ENCODE data around the gene STARD3. TPM values are rescaled to one million over a fixed set of nuclear protein-coding genes. Genes with fewer than 3 reads are reported as not detected.

STARD3 gene
- total RNA-seq, 1 donor: 47.1 TPM

DNA sequence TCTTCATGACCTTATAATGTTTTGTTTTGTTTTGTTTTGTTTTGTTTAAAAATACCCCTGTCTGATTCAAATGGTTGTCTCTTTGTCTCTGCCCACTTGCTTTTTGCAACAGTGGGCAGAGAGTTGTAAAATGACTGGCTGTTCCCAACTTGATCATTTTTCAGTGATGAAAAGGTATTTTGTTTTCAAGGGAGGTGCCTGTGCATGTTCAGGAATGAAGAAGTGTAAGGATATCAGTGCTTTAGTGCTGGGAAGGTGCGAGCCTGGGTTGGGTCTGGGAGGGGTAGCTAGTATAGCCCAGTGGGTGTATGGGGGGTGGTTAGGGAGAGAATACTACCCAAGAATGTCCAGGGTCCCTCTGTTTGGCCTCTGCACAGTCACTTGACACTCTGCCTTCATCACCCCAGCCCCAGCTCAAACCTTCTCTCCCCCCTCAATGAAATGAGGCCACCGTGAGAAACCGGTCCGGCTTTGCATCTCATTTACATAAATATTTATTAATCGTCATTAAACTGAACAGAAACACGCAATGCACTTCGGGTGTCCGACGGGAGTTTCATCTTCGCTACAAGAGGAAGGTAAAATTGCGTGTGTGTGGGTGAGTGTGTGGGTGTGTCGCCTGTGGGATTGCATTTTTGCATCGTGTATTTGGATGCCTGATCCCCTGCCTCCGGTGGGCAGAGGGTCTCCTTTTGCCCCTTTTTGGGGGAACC is 33.5 kb upstream of the STARD3 start:
- no peak for DNase-seq (ENCODE audit: low read depth in 2 of 3, low spot score in 2 of 3)

- DNase-seq (ENCODE audit: low read depth in 2 of 3, low spot score in 2 of 3): no peak
Measured at GRCh38 chr17:39604911-39605491, 31.9 kb upstream of the STARD3 start.

DNA sequence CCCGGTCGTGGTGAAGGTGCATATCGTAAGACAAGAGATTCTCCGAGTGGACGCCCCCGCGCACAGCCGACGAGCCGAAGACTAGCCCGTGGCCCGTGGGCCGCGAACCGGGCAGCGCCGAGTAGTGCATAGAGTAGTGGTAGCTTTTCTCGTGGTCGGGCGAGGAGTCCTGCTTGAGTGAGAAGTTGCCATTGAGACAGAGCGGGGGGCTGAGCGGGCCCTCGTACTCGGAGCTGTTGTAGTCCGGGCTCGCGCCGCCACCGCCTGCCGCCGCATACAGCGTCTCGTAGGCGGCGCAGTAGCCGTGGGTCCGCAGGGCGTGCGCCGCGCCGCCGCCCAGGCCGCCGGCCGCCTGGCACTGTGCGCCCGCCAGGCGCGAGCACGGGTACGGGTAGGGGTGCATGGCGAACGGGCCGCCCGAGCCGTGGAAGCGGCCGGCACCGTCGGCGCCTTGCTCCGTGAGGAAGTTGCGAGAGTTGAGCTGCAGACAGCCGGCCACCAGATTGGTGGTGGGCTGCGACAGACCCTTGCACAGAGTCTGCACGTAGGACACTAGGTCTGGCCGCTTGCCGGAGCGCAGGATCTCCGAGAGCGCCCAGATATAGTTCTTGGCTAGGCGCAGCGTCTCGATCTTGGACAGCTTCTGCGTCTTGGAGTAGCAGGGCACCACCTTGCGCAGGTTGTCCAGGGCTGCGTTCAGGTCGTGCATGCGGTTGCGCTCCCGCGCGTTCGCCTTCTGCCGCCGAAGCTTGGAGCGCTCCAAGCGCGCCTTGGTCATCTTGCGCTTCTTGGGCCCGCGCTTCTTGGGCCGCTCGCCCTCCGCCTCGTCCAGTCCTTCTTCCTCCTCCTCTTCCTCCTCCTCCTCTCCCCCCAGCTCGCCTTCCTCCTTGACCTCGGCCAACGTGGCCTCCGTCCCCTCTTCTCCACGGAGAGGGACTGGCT is 31.2 kb upstream of the STARD3 start:
- no peak for DNase-seq (ENCODE audit: low read depth in 2 of 3, low spot score in 2 of 3)

DNA sequence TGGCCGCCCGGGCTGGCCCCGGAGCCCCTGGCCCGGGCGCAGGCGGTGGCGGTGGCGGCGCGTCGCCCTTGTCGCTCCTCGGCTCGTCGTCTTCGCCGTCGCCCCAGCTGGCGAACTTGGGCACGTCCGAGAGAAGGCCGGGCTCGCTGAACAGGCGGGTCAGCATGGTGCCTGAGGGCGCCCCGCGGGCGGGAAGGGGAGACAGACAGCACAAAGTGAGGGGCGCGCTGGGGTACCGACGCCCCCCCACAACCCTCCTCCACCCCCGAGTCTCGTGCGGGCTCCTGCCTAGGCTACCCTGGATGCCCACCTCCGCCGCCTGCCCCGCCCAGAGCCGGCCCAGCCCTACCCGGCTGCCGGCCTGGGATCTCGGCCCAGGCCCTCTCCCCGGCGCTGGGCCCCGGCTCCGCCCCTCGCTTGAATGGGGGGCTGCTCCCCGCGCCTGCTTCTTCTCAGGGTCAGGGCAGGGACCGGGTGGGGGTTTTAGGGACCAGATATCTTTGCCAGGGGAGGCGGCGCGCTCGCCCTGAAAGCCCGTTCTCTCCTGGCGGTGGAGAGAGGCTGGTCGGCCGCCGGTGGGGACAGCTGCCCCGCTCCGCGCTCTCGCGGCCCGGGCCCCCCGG is 30.4 kb upstream of the STARD3 start:
- no peak for DNase-seq (ENCODE audit: low read depth in 2 of 3, low spot score in 2 of 3)

GRCh38 chr17:39607057-39607850 is 29.7 kb upstream of the STARD3 start:
- DNase-seq (ENCODE audit: low read depth in 2 of 3, low spot score in 2 of 3): no peak

DNA sequence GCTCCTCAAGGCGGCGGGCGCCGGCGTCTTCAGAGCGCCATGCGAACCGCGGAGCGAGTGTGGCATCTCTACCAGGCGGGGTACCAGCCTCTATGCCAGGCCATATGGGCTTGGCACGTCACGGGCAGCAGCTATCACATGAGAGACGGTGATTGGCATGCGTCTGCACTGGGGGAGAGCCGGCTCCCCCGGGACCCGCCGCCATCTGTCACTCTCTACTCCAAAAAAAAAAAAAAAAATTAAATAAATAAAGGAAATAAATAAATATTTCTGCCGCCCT is 29.2 kb upstream of the STARD3 start, which contains the start of gene NEUROD2:
TSS of gene NEUROD2 (minus strand) at position 70 of the 280 bp plus-strand sequence. CDS start 1,321 bp downstream, outside the sequence.
- DNase-seq (ENCODE audit: low read depth in 2 of 3, low spot score in 2 of 3): no peak

DNA sequence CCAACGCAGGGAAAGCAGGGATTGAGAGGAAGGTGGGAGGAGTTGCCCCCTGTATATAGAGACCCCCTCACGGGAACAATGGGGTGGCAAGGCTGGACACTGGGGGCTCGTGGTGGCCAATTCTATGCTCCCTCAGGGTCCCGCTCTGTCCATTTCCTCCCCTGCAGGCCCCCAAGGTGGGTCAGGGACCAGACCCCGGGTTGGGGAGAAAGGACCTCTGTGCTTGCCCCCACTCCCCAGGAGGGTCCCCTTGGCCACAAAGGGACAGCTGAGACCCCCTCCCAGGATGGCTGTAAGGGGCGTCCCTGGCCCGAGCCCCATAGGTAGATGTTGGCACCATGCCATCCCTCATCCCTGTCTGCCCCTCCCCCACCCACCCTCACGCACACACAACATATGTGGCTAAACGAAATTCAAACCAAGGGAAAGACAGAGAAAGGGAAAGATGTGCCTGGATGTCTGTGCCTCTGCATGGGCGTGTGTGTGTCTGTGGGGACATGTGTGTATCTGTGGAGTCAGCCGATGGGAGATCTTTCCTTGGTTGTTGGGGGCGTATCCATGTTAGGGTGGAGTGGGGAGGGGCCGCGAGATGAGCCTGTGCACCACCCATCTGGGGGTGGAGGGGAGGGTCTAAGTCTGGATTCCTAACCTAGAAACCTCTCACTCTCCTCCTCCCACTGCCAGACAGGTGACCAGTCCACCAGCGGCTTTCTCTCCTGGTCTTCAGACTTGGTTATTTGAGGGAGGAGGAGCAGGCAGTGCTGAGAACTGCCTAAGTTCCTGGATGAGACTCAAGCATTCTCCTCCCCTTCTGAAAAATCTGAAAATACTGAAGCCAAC is 28.6 kb upstream of the STARD3 start:
- DNase-seq (ENCODE audit: low read depth in 2 of 3, low spot score in 2 of 3): no peak

DNA sequence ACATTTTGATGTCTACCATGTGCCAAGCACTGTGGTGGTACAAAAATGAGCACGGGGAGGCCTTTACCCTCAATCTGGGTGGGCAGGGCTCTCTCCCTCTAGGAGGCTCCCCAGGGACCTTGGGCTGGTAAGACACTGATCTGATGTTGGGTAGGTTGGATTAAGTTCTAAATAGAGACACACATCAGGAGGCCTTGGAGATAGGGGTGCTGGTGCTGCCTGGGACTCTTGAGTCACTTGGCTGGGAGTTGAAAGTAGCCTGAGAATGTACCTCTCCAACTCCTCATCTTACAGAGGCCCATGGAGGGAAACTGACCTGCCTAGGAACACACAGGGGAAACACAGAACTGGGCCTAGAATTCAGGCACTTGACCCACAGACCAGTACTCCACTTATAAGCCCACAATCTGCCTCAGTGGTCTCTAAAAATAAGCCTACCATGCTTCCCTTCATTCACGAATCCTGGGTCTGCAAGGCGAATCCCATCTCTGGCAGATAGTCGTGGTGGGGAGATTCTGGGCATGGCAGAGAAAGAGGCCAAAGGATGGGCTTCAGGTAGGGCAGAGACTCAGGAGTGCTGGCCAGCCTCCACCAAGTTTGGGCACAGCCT is 27.4 kb upstream of the STARD3 start:
- DNase-seq (ENCODE audit: low read depth in 2 of 3, low spot score in 2 of 3): no peak

DNA sequence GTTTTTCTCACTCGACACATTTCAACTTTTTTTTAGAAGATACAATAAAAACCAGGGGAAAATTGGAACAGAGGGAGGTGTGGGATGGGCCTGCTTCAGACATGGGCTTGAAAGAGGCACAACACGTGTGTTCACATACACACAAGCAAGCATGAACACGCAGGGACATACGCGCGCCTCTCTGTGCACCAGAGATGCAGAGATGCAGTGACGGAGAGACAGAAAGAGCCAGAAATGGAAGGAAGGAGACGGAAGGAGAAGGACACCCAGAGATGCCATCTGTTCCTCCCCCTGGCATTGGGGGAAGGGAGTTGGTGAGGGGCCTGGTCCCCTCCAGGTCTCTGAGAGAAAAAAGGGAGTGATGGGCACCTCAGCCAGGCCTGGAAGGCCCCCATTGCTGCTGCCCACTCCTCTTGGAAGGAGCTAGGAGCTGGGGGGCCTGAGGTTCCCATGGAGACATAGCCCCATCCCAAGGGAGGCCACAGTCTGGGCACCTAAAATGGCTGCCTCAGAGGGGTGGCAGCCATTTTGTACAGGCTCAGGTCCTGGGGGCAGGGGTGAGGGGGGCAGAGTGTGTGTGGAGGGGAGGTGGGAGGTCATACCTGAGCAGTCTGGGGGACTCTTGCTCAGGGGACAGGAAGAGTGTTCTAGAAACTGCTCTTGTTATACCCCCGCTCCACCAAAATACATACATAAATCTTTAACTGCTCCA is 25.4 kb upstream of the STARD3 start:
- DNase-seq (ENCODE audit: low read depth in 2 of 3, low spot score in 2 of 3): no peak

DNA sequence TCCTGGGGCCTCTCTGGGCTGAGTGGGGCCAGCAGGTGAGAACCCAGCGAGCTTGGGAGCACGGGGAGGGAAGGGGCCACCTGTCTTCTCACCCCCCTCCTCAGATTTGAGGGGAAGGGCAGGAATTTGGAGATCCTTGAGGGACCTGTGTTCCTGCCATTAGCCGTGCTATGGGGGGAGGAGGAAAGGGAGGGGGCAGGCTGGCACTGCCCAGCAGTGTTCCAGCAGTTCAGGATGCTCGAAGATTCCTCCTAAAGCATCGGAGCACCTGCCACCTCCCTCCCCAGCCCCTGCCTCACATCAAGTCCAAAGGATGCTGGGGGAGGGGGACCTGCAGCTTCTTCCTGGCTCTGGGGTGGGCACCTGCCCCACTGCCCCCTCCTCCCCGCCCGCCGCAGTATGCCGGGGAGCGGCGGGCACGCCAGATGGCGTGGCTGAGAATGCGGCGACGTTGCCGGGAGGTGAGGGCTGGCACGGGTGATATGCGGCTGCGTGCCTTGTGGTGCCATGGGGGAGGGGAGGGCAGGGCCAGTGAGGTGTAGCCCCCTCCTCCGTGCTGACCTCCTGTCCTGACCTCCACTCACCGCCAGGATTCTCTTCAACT is 24.6 kb upstream of the STARD3 start:
- DNase-seq (ENCODE audit: low read depth in 2 of 3, low spot score in 2 of 3): no peak

DNA sequence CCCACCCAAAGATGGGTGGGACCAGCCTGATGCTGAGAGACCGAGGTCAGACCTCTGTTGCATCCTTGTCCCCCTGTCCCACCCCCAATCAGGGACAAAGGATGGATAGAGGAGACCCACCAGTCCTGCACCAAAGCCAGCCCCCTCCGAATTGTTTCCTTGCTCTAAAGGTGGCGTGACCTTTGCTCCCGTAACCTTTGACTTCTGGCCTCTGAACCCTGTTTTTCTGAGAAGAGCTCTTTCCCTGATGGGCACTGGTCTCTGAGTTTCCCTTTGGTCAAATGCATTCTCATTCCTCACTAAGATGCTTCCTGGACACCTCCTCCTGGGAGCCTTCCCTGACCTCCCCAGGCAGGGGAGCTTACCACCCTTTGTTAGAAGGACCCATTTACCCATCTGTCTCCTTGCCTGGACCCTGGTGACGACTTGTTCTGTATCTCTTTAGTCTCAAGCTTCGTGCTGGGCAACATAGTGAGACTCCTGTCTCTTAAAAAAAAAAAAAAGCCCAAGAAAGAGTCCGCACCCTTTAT is 23.9 kb upstream of the STARD3 start:
- DNase-seq (ENCODE audit: low read depth in 2 of 3, low spot score in 2 of 3): no peak

DNA sequence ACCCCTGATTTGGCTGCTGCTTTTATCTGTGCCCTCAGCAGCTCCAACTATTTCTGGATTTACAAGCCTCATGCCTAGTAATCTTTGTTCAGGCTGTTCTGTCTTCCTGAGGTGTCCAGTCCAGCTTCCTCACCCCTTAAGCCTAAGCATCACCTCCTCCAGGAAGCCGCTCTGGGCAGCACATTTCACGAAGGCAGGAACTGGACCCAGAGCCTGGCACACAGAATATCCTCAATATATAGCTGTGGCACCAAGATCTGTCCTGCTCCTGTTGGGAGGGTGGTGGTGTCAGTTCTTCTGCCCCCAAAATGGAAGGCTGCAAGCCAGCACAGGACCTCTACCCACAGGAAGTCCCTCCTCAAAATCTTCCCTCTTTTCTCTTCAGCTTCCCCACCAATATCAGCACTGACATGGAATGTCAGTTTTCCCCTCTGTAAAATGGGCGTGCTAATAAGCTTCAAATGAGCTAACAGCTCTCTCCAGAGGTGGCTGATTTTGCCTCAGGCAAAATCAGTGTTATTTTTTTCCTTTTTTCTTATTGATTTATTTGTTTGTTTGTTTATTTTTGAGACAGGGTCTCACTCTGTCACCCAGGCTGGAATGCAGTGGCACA is 22.3 kb upstream of the STARD3 start:
- DNase-seq (ENCODE audit: low read depth in 2 of 3, low spot score in 2 of 3): no peak

- DNase-seq (ENCODE audit: low read depth in 2 of 3, low spot score in 2 of 3): no peak
Measured at GRCh38 chr17:39615434-39615833, 21.5 kb upstream of the STARD3 start.

GRCh38 chr17:39617100-39617445 is 19.9 kb upstream of the STARD3 start:
- no peak for DNase-seq (ENCODE audit: low read depth in 2 of 3, low spot score in 2 of 3)

DNA sequence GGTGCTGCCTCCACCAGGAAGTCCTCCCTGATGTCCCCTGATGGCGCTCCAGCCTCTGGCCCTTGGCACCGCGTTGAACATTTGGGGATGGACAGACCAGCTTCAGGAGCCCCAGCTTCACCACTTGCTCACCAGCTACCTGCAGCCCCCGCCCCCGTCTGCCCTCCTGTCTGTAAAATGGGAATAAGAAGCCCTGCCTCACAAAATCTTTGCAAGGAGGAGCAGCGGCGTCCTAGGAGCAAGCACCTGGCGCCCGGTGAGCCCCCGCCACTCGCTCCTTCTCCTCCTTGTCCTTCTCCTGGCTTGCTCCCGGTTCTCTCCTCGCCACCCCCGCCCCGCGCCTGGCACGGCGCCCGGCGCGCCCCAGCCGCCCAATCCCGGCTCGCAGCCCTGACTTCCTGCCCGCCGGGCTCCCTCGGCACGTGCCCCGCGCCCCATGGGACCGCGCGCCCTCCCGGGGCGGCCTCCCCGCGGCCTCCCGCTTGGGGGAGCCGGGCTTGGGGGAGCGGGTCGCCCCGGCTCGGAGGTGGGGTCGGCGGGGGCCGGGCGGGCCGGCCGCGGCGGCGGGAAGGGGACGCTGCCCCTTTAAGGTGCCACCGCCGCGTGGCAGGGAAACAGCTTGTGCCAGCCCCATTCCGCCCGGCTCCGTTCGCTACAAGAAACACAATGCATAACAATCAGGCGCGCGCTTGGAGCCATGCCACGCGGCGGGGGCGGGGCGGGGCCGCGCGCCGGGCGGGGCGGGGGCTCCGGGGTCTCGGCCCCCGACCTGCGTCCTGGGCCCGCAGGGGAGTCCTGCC is 19.3 kb upstream of the STARD3 start:
- peak in 2 of 3 donors; percentile 51 to 65 for DNase-seq (ENCODE audit: low read depth in 2 of 3, low spot score in 2 of 3)

DNA sequence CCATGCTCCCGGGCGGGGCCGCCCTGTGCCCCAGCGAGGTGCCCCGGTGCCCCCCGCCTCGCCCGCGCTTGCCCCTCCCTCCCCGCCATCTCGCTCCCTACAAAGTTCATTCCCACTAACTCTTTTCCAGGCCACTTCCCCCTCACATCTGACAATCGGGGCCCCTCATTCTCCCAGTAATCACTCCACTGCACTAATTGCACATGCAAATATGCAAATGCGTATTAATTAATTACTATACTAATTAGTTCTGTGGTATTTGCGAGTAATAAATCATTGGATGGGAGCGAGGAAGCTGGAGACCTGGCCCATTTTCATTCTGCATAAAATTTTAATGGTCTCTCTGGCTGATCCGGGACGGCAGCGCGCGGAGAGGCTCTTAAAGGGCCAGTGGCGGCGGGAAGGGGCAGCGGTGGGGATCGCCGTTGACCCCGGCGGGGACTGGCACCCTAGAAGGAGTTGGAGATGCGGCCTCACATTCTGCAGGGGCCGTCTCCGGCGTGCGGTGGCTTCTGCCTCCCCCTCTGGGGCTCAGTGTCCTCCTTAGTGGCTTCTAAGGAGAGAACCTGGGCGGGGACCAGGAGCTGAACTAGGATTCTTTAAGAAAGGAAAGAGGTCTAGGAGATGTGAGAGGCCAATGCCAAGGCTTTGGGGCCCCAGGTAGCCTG is 18.6 kb upstream of the STARD3 start:
- no peak for DNase-seq (ENCODE audit: low read depth in 2 of 3, low spot score in 2 of 3)

Data from hematopoietic multipotent progenitor cell (in vitro differentiated cells).